PFSK-1 (cell line): Measurements from ENCODE around the gene LCN6.

Experiments used
- FOXP2 ChIP-seq: optimal IDR thresholded peaks from 2 replicates; pipeline ENCODE3; 2011; ENCODE audit warnings: borderline replicate concordance, control low read depth, inconsistent platforms; ENCODE audit not compliant: insufficient read depth; ENCODE audit errors: extremely low read length, extremely low read depth
- POLR2AphosphoS5 ChIP-seq: IDR thresholded peaks from 2 replicates; pipeline ENCODE4 v1.6.1; 2012; ENCODE audit warnings: low read depth, mild to moderate bottlenecking, control low read depth, low read length, moderate library complexity
- REST ChIP-seq, 2 experiments: IDR thresholded peaks; 2 replicates each; pipeline versions ENCODE4 v1.6.1 to v1.8.0; 2011 to 2012; ENCODE audit warnings: low read depth in 2 of 2, low read length in 2 of 2, control low read depth in 1 of 2, inconsistent platforms in 1 of 2, mild to moderate bottlenecking in 1 of 2, moderate library complexity in 1 of 2; ENCODE audit not compliant: insufficient read depth in 1 of 2
- SIN3A ChIP-seq: IDR thresholded peaks from 2 replicates; pipeline ENCODE4 v1.6.1; 2012; ENCODE audit warnings: mild to moderate bottlenecking, low read length, moderate library complexity, borderline replicate concordance; ENCODE audit not compliant: insufficient read depth
- TAF1 ChIP-seq: IDR thresholded peaks from 2 replicates; pipeline ENCODE4 v1.6.1; 2012; ENCODE audit warnings: low read length, control low read depth, borderline replicate concordance; ENCODE audit not compliant: insufficient read depth

DNA sequence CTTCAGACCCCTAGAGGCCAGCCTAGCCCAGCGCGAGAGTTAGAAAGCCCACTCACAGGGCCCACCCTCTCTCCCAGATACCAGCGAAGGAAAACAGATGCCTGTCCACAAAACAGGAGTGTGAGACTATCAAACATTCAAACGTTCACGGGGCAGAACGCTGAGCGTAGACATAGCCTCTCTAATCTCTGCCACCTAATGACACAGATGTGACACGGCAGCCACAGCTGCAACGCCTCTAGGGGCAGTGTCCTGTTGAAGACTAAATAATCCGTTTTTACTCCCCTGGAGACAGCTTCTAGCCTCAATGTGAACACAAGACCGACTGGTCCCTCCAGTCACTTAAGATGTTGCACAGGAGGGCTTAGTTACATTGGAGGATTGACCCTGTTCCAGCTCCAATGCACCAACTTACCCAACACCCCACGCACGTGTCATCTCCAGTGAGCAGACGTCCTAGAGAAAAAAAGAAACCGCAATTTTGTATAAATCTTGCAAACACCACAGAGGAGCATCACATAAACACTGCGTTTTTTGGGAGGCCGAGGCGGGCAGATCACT is 21.6 kb downstream of the LCN6 start:
- no peak for TF ChIP-seq POLR2AphosphoS5
- no peak for TF ChIP-seq SIN3A
- no peak for TF ChIP-seq REST (IDR thresholded peaks at IDR 0.05; ENCODE audit: insufficient read depth in 1 of 2, low read depth in 2 of 2, low read length in 2 of 2)
- no peak for TF ChIP-seq TAF1
- TF ChIP-seq FOXP2, result no peak
